Measurements from ENCODE around the gene ZSWIM7. TPM values are rescaled to one million over a fixed set of nuclear protein-coding genes. Genes with fewer than 3 reads are reported as not detected.

Gene ZSWIM7
- total RNA-seq (2014; rRNA removed) = 16.2 and 16.4 TPM in 2 replicates
- 23.4 TPM for polyA plus RNA-seq (2012)

GRCh38 chr17:15999141-15999973, at the start of gene ZSWIM7, which contains the start of gene TTC19:
TSS of gene ZSWIM7 (minus strand) at chr17:15999704. CDS start at chr17:15999594, 110 bp downstream.
TSS of gene TTC19 (plus strand) at chr17:15999824. CDS start at chr17:15999849, 25 bp downstream.
- peak; percentile 93 for DNase-seq (ENCODE audit: low read depth)

- DNase-seq (ENCODE audit: low read depth) = no peak
These were observed 49.4 kb upstream of the ZSWIM7 start for GRCh38 chr17:16048811-16049449.

GRCh38 chr17:16046966-16047365, 47.5 kb upstream of the ZSWIM7 start:
- DNase-seq (ENCODE audit: low read depth) = peak; percentile 40

GRCh38 chr17:16044487-16044886, 45.0 kb upstream of the ZSWIM7 start:
- no peak for DNase-seq (ENCODE audit: low read depth)

GRCh38 chr17:16040710-16041251, 41.3 kb upstream of the ZSWIM7 start:
- peak; percentile 24 for DNase-seq (ENCODE audit: low read depth)

- peak; percentile 28 for DNase-seq (ENCODE audit: low read depth)
These were observed 38.1 kb upstream of the ZSWIM7 start for GRCh38 chr17:16037636-16038035.

GRCh38 chr17:16036261-16036660, 36.8 kb upstream of the ZSWIM7 start:
- DNase-seq (ENCODE audit: low read depth) = no peak

GRCh38 chr17:16033729-16034349, 34.3 kb upstream of the ZSWIM7 start:
- no peak for DNase-seq (ENCODE audit: low read depth)

GRCh38 chr17:16027708-16028584, 28.4 kb upstream of the ZSWIM7 start:
- DNase-seq (ENCODE audit: low read depth) = peak; percentile 91

- DNase-seq (ENCODE audit: low read depth) = no peak
These were observed 27.4 kb upstream of the ZSWIM7 start for GRCh38 chr17:16026895-16027294.

GRCh38 chr17:16025202-16025601, 25.7 kb upstream of the ZSWIM7 start:
- DNase-seq (ENCODE audit: low read depth) = no peak

GRCh38 chr17:16023881-16024280, 24.4 kb upstream of the ZSWIM7 start:
- no peak for DNase-seq (ENCODE audit: low read depth)

GRCh38 chr17:16019347-16019746, 19.8 kb upstream of the ZSWIM7 start:
- DNase-seq (ENCODE audit: low read depth) = no peak

GRCh38 chr17:16013943-16014407, 14.5 kb upstream of the ZSWIM7 start:
- DNase-seq (ENCODE audit: low read depth) = peak; percentile 93

- DNase-seq (ENCODE audit: low read depth) = peak; percentile 43
These were observed 7.9 kb upstream of the ZSWIM7 start for GRCh38 chr17:16007439-16007838.

- peak; percentile 48 for DNase-seq (ENCODE audit: low read depth)
These were observed 6.1 kb upstream of the ZSWIM7 start for GRCh38 chr17:16005636-16006035.

- no peak for DNase-seq (ENCODE audit: low read depth)
These were observed 4.3 kb upstream of the ZSWIM7 start for GRCh38 chr17:16003841-16004240.

- no peak for DNase-seq (ENCODE audit: low read depth)
These were observed 3.3 kb upstream of the ZSWIM7 start for GRCh38 chr17:16002708-16003260.

- no peak for DNase-seq (ENCODE audit: low read depth)
These were observed 1.9 kb upstream of the ZSWIM7 start for GRCh38 chr17:16001226-16001897.

Data from LHCN-M2 (cell line).